Left hindlimb (tissue), 1 donor: Measurements from ENCODE around the gene ARHGEF28.

Source experiments
- DNase-seq: peaks from one replicate; pipeline ENCODE4 v3.0.0-alpha.2; 2018

ARHGEF28 gene

DNA sequence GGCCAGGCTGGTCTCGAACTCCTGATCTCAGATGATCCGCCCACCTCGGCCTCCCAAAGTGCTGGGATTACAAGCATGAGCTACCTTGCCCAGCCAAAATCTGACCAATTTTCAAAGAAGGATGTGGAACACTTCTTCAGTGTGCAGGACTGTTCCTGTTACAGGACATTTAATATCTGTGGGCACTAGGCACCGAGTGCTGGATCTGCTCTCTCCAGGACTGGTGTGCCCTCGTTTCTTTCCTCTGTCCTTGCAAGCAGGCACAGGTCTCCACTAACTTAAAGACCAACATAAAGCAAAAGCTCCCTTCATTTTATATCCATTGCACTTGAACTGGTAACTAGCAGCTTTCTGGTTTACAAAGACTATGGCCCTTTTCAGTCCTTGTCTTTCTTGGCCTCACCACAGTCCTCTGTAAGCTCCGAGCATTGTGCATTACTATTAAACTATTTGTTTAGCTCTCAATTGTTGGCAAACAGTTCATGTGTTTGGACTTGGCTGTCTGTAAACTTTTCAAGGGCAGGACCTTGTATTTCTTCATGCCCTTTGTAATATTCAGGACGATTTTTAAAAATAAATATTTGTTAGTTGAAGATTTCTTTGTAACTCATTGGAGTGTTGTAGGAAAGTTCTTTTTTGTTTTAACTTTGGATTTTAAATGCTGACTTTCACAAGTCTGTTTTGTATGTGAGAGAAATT is 37.3 kb downstream of the ARHGEF28 start:
- no peak for DNase-seq

DNA sequence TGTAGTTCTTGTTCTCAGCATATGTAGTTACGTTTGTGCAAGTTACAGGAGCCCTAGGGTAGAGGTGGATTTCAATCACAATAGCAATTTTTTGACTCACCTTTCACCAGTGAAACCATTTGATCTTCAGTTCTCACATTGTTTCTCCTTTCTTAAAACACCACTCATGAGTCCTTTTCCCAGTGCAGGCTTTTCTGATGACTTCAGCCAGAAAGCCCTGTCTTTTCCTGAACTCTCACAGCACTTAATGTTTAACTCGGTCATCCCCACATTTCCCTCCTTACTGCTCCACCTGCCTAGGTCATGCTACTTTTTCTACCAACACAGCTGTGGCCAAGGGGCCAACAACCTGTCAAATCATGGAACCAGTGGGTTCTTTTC is 37.9 kb downstream of the ARHGEF28 start:
- DNase-seq, result no peak

DNA sequence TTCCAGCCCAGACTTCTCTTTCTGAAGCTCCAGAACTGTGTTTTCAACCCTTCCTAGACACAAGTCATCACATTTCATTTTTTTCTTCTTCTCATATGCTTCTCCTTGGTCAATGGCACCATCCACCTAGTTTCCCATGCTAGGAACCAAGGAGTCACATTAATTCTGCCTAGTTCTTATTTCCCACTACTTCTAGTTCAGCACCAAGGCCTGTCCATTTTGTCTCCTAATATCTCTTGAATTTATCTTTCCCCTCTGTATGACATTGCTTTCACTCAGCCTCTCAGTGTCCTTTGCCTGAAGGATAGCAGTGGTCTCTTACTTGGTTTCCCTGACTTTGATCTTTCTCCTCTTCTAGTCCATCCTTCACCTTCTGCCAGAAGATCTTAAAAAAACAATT is 38.8 kb downstream of the ARHGEF28 start:
- DNase-seq, result no peak

DNA sequence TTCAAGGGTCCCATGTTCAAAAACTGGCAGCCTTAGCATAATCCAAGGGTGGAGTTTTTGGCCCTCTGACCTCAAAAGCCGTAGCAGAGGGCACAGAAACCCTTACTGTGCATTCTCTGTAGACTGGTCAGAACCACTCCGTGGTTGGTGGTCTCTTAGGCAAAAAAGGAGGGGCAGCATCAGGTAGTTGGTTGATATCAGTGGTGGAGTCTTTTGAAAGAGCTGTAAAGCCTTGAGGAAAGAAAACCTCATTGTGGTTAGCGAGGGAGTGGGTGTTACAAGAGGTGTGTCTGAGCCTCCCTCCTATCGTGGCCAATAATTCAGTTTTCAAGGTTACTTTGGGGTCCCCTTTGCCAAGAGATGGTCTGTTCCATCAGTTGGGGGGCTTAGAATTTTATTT is 40.9 kb downstream of the ARHGEF28 start:
- DNase-seq, result no peak

DNA sequence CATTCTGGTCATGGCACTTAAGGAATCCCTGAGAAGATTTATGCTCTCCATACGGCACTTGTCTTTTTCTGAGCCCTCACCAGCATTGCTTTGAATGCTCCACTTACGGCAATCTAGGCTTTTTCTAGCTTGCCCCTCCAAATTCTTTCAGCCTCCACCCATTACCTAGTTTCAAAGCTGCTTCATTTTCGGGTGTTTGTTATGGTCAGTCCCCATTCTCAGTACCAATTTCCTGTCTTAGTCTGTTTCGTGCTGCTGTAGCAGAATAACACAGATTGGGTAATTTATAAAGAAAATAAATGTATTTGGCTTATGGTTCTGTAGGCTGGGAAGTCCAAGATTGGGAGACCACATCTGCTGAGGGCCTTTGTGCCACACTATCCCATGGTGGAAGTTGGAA is 42.0 kb downstream of the ARHGEF28 start:
- DNase-seq, result no peak

DNA sequence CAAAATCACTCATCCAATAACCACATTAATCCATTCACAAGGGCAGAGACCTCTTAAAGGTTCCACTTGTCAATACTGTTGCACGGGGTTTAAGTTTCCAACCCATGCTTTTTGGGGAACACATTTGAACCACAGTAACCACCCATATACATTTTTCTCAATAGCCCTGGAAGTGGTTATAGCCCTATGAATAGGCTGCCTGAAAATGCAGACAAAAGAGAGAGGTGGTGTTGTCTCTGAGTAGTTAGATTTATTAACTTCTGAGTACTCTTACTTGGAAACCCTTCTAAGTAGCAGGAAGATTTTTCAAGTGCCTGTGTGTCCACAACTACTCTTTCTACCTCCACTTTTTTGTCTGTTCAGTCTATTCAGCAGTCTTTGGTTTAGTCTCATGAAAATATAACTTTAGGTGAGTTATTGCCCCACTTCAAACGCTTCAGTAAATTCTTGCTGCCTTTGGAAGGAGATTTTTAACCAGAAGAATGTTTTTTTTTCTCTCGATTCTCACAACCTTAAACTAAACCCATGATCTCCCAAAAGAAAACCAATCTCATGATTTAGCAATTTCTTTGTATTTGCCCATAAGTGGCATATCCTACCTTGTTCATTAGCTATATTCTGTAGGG is 42.6 kb downstream of the ARHGEF28 start:
- DNase-seq, result no peak

DNA sequence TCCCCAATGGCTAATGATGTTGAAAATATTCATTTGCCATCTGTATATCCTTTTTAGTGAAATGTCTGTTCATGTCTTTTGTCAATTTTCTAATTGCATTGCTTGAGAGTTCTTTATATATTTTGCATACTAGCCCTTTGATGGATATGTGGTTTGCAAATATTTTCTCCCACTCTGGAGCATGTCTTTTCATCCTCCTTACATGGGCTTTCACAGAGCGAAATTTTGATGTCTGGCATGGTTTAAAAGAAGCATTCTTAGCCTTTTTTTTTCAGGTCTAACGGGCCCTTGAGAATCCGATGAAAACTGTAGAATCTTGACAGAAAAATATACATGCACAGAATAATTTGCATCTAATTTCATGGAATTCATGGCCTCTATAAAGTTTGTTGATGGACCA is 44.7 kb downstream of the ARHGEF28 start:
- DNase-seq, result no peak

DNA sequence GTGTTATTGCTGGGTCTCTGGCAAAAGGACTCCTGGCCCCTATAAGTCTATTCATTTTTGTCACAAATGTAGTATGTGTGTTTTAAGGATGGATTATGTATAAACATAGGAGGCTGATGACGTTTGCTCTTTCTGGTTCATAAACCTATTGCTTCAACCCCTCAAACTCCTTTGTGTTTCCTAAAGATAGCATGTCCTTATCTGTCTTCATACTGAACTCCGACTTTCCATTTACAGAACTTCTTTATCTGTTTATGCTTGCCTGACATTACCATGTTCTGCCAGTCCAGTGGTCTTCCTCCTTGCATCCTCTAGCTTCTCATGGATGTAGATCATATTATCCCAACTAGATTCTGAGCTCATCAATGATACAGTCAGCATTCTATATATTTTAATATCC is 46.1 kb downstream of the ARHGEF28 start:
- no peak for DNase-seq

DNA sequence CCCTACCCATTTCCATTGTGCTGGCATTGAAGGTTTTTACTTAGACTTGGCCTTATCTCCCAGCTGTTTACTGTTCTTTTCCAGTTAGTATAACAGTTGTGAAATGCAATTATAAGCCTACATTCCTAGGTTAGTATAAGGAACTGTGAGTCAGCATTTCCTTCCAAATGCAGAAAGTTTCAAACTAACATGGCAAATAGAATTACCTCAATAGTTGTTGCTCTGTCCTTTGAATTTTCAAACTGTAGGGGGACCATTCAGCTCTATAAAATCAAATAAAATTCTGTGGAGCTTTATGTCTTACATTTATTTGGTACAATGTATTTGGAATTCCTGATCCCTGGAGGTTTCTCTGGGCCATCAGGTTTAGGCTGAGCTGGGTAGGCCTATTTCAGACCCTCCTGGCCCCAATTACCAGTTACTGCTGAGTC is 47.2 kb downstream of the ARHGEF28 start:
- DNase-seq, result no peak

DNA sequence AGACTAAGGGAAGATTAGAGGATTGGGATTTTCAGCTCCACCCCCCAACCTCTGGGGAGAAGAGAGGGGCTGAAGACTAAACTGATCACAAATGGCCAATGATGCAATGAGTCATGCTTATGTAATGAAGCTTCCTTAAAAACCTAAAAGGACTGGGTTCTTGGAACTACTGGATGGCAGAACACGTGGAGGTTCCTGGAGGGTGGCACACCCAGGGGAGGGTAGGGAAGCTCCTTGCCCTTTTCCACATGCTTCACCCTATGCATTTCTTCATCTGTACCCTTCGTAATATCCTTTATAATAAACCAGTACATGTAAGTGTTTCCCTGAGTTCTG is 48.6 kb downstream of the ARHGEF28 start:
- no peak for DNase-seq

DNA sequence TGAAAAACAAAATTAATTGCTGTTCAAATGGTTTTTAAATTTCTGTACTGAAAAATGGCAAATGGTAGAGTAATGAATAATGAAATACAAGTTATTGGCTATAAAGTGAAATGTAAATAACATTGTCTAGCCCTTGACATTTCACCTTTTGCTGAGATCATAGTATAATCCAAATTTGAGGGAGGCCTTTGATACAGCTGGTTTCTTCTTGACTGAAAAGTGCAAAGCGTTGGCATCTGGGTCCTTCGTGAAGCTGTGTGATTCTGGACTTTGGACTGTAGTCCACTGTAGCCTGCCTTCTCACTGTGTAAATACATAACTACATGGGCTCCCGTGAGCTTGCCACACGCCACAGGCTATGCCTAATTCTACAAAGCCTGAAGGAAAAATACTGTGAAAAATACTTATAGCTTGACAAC is 52.3 kb downstream of the ARHGEF28 start:
- DNase-seq, result no peak

DNA sequence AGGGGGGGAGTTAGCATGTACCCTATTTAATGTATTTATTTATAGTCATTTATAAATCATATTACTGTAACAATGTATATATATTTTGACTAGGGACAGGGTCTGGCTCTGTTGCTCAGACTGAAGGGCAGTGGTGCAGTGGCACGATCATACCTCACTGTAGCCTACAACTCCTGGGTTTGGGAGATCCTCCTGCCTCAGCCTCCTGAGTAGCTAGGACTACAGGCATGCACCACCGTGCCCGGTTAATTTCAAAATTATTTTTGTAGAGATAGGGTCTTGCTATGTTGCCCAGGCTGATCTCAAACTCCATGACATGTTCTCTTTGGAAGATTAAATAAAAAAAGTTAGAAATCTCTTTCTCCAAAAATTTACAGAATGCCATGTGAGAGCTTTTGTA is 52.8 kb downstream of the ARHGEF28 start:
- no peak for DNase-seq

DNA sequence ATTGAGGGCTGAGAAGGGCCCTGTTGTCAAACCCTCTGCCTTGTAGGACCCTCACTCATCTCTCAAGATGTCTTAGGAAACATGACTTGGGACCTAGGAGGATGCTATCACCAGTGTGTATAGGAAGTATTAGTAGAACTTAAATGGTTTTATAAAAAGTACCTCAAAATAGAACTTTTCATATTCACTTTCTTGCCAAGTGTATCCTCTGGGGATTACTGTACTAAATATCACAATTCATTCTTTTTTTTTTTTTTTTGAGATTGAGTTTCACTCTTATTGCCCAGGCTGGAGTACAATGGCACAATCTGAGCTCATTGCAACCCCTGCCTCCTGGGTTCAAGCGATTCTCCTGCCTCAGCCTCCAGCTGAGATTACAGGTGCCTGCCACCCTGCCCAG is 56.2 kb downstream of the ARHGEF28 start:
- no peak for DNase-seq

DNA sequence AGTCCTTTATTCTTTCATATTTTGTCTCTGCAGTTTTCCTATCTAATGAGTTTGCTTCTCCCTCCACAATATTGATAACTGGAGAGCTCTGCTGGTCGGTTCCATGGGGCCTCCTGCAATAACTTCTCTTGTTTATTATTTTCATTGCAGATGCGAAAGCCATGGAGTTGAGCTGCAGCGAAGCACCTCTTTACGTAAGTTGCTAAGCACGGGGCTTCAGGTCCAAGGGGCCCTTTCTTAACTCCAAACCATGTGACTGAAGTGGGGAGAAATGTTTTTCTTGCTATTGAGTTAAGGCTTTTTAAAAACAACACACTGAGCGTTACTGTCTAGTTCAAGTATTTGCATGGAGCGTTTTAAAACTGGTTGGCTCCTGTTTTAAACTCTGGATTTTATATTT is 58.7 kb downstream of the ARHGEF28 start:
- no peak for DNase-seq

DNA sequence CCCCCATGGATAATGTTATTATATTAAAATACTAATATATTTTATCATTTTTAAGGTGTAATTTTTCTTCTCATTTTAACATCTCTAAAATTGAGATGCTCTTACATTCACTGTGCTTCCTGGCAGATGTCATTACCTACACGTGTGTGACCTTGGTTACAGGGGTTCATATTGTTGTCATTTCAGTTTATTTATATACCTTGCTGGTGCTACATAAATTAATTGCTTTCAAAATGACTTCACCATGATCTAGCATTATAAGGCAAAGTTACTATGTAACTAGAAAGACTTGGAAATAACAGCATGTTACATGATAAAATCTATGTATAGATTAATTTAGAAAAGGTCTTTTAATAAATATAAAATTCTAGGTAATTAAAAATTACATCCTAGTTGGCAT is 60.9 kb downstream of the ARHGEF28 start:
- no peak for DNase-seq

DNA sequence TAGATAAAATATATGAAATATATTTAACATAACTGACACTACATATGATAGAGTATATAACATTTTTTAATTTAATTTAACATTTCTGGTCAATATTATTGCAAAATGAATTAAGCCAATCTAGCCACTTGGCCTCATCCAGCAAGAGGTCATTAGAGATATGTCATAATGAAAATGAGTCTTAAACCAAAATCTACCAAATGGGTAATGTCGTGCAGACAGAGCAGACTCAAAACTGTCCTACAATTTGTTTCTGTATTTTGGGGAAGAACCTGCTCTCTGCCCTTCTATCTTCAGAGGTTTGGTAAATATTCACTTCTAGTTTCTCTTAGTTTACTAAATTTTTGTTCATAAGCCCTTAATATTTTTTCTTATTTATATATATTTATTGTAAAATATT is 61.4 kb downstream of the ARHGEF28 start:
- DNase-seq, result no peak

DNA sequence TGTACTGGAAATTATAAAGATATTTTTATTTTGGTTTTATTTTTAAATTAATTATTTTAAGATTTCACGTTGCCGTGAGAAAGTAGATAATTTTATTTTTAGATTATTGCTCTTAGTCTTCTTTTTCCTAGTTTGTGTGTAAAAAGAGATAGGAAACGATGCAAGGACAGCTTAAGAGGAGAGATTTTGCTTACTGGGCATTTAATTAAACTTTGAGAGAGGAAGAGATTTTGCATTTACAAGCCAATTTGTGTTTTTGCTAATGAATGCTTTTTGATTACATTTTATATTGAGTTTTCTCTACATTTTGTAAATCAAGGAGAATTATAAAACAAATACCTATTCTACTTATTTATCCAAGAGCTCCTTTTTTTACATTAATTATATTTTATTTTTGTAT is 64.0 kb downstream of the ARHGEF28 start:
- DNase-seq, result no peak

DNA sequence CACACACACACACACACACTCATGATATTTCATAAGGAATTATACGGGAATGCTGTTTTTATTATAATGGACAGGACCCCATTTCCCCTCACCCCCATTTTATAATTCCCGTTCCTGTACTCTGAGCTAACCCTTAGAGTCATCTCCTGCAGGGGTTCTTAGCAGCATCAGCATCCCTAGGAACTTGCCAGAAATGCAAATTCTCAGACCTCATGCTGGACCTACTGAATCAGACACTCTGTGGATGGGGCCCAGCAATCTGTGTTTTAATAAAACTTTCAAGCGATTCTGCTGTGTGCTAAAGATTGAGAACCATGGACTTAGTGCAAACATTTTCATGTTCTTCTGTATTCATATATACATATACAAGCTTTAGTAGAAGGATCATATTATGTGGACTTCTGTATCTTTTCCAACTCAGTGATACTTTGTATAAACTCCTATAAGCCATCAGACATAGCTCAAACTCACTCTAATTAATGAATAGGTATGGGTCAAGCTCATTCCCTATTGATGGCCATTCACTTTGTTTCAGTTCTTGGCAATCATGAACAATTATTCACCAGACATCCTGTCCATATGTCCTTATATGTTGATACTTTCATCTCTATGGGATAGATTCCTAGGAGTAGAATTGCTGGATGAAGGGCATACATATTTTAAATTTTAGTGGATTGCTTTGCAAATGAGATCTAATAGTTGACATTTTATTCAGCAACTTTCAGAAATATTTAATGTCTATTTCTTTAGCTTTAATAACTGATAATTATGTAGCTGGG is 65.5 kb downstream of the ARHGEF28 start:
- DNase-seq, result no peak

DNA sequence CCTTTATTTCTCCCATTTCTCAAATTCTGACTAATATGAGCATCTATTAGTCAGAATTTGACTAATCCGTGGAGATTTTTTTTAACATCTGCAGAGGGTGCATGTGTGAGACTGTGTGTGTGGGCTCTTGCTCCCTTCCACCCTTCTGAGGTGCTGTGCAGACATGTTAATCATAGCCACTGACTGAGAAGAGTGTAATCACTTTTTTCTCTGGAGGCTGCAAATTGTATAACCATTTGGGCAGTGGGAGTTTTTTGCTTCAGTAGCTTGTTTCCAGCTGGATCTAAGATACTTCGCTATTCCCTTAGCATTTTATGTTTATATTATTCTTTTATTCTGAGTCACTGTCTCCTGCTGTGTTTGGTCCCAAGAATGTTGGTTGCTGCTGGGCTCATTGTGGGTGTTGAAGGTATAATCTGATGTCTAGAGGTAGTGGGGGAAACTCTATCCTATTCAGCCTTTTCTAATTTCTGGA is 66.2 kb downstream of the ARHGEF28 start:
- no peak for DNase-seq

DNA sequence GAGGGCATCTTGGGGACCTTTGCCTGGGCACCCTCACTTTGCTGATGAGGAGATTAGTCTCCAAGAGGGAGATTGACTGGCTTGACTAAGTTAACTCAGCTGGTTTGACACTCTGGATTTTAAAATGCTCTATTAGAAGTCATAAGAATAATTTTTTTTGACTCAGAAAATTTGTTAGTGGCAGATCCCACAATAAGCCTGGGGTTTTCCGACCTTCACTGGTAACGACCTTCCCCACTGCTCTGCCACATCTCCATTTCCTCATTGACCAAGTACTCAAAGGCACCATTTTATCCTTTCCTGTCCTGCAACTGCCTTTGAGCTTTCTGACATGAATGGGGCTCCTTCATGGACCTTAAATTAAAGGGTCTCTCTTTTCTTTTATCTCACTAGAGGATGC is 67.0 kb downstream of the ARHGEF28 start:
- DNase-seq, result no peak

DNA sequence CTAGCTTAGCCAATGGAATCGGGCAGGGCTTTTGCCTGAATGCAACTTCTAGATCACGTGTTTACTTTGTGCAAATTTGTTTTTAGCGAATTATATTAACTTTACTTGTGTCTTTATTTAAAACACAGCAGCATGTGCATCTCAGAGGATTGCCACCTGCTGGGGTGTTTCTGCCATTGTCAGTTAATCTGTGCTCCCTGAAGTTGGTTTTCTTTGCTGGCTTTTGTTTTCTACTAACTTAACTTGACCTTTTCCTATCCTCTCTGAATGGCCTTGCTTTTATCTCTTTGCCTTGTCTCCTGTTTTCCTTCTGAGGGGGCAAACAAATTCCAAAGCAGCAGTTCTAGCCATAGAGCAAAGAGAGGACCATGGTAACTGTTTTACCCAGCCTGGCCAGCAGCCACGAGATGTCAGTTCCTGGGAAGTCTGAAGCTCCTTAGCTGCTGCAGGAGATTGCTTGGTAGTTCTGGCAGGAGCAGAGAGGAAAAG is 67.6 kb downstream of the ARHGEF28 start:
- no peak for DNase-seq

DNA sequence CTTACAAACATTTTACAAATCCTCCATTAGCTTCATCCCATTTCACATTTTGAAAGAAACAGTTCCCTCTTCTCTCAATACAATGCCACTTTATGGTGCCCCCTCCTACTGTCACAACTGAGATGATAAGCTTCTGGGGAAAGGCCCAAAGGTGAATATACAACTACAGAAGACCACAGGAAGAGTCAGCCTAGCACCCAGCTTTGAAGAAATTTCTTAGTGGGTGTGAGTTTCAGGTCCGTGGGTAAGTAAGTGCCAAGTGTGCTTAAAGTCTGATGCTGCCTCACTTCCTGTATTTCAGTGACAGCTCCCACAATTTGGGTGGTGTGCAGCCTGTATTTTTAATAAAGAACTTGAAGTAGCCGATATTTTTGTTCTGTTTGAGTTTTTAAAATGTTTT is 68.1 kb downstream of the ARHGEF28 start:
- DNase-seq, result no peak

DNA sequence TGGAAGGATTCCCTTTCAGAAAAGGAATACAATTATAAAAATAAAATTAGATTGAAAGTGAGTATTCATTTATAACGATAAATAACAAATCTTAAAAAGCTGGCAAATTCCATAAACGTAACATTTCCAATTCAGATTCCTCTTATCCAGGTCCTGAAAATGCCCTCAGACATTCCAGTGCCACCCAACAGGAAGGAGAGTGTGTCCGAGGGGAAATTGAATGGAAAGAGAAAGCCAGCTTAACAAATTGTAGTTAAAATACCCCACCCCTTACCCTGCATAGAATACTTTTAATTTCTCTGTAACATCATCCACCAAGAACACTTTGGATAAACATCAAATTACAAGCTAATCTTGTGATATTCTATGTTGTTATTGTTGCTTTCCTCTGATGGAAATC is 72.0 kb downstream of the ARHGEF28 start:
- no peak for DNase-seq

DNA sequence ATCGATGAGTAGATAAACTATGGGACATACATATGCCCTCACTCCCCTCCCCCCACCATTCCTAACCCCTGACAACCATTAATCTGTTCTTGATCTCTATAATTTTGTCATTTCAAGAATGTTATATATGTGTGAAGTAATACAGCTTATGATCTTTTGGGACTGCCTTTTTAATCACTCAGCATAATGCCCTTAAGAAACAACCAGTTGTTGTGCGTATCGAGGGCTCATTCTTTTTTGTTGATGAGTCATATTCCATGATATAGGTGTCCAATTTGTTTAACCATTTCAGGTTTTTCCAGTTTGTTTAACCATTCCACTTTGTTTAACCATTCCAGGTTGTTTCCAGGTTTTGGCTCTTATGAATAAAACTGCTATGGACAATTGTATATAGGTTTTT is 75.6 kb downstream of the ARHGEF28 start:
- no peak for DNase-seq
